NCI-H2107 (cell line): ENCODE measurements around the gene RNF212.
"Not testable (repeated sequence)": the region's sequence is repeated elsewhere in the genome, so short reads cannot be mapped to it uniquely, and the experiment has no call there.

Experiments
- DNase-seq: peaks from one replicate; lab custom pipeline; 2025; lab: John Stamatoyannopoulos, UW

RNF212 gene

GRCh38 chr4:1048773-1049590 lies 64.4 kb downstream of the RNF212 start:
- DNase-seq = no peak

- no peak for DNase-seq
Measured at GRCh38 chr4:1047976-1048772, 65.2 kb downstream of the RNF212 start.

GRCh38 chr4:1047106-1047975 lies 66.0 kb downstream of the RNF212 start:
- DNase-seq = no peak

- DNase-seq = not testable (repeated sequence)
Measured at GRCh38 chr4:1046581-1047011, 66.8 kb downstream of the RNF212 start.

- no peak for DNase-seq
Measured at GRCh38 chr4:1045595-1046201, 67.7 kb downstream of the RNF212 start.

- DNase-seq = no peak
Measured at GRCh38 chr4:1045193-1045594, 68.2 kb downstream of the RNF212 start.

- DNase-seq = no peak
Measured at GRCh38 chr4:1044469-1045192, 68.7 kb downstream of the RNF212 start.

- DNase-seq = no peak
Measured at GRCh38 chr4:1043651-1044468, 69.5 kb downstream of the RNF212 start.

GRCh38 chr4:1043162-1043561 lies 70.2 kb downstream of the RNF212 start:
- DNase-seq = no peak

GRCh38 chr4:1042352-1043055 lies 70.9 kb downstream of the RNF212 start:
- DNase-seq = no peak

- no peak for DNase-seq
Measured at GRCh38 chr4:1041936-1042330, 71.4 kb downstream of the RNF212 start.

- DNase-seq = no peak
Measured at GRCh38 chr4:1041147-1041935, 72.0 kb downstream of the RNF212 start.

- DNase-seq = no peak
Measured at GRCh38 chr4:1040344-1041146, 72.8 kb downstream of the RNF212 start.

- no peak for DNase-seq
Measured at GRCh38 chr4:1039493-1040343, 73.6 kb downstream of the RNF212 start.

- no peak for DNase-seq
Measured at GRCh38 chr4:1038948-1039492, 74.3 kb downstream of the RNF212 start.

GRCh38 chr4:1036976-1037810 lies 76.2 kb downstream of the RNF212 start:
- no peak for DNase-seq
